Thyroid gland (tissue), 4 donors: ENCODE measurements around the gene CALCA.

ENCODE experiments used
- CTCF ChIP-seq, 6 experiments: fragments of 200-600 bp in 3 of 6; fragments of 450-650 bp in 3 of 6; sonication (generic) in 3 of 6; IDR thresholded peaks; one replicate each; pipeline ENCODE4 v1.5.1; 2016 to 2019; ENCODE audit warnings: antibody characterized with exemption in 6 of 6, mild to moderate bottlenecking in 2 of 6, inconsistent platforms in 1 of 6, moderate library complexity in 1 of 6
- POLR2A ChIP-seq, 2 donors: fragments of 450-650 bp; IDR thresholded peaks; one replicate each; pipeline ENCODE4 v1.6.1; 2017; ENCODE audit warnings: antibody characterized with exemption in 2 of 2, mild to moderate bottlenecking in 2 of 2, moderate library complexity in 1 of 2

- no peak for TF ChIP-seq CTCF (IDR thresholded peaks at IDR 0.05)
- no peak for TF ChIP-seq POLR2A (IDR thresholded peaks at IDR 0.05)
These were observed 17.6 kb downstream of the CALCA start for GRCh38 chr11:14954581-14954980.
